HG03175 (cell line): Measurements from ENCODE around the gene KNDC1.
"Not testable (repeated sequence)": the region's sequence is repeated elsewhere in the genome, so short reads cannot be mapped to it uniquely, and the experiment has no call there.

ENCODE experiments used
- ATAC-seq: cut with Tn5 transposase; IDR thresholded peaks from one replicate; pipeline ENCODE4 v1.9.1; 2021; ENCODE audit warnings: mild to moderate bottlenecking, moderate library complexity; ENCODE audit not compliant: unreplicated experiment

The KNDC1 gene

DNA sequence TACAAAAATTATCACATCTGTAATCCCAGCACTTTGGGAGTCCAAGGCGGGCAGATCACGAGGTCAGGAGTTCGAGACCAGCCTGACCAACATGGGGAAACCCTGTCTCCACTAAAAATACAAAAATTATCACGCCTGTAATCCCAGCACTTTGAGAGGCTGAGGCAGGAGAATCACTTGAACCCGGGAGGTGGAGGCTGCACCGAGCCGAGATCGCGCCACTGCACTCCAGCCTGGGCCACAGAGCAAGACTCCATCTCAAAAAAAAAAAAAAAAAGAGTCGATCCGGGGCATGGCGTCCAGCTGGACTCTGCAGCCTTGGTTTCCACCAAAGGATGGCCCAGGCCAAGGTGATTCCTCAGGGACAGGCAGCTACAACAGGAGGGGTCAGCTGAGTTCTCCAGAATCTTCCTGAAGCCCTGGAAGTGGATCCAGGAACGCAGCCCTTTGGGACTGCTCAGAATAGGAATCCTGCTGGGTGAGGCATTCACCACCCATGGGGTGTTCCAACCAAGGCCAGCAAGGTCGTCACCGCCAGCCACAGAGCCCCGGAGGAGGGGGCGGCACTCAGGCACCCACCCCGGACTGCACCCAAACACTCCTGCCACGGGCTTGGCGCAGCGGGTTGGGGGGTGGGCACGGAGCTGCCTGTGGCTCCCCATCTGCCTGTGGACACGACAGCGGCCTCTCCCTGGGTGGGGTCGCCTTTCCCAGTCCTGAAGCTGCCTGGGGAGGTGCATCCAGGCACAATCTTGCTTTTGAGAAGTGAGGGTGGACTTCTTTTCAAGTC lies 58.0 kb downstream of the KNDC1 start:
- ATAC-seq: no peak

DNA sequence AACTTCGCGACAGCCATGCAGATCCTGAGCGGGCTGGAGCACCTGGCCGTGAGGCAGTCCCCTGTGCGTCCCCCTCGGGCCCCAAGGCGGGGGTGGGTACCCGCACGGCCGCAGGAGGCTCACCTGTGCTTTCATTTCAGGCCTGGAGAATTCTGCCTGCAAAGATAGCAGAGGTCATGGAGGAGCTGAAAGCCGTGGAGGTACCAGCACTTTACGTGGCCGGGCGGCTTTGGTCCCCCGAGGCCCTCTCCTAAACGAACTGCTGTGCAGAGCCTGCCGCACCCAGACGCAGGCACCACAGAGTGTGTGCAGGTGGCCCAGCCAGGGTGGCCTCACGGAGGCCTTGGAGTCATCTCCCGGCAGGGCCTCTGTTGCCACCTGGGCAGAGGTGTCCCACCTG lies 58.9 kb downstream of the KNDC1 start:
- ATAC-seq: no peak

DNA sequence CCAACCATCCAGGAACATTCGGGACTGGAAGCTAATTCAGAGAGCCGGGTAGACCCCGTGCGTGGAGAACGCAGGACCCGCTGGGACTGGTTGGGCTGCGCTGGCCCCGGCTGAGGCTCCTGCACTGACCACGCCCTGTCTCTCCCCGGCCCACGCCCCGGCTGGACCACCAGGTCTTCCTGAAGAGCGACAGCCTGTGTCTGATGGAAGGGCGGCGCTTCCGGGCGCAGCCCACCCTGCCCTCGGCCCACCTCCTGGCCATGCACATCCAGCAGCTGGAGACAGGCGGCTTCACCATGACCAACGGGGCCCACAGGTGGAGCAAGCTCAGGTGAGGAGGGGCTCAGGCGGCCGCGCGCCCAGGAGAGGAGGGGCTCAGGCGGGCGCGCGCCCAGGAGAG lies 59.8 kb downstream of the KNDC1 start:
- ATAC-seq: no peak

DNA sequence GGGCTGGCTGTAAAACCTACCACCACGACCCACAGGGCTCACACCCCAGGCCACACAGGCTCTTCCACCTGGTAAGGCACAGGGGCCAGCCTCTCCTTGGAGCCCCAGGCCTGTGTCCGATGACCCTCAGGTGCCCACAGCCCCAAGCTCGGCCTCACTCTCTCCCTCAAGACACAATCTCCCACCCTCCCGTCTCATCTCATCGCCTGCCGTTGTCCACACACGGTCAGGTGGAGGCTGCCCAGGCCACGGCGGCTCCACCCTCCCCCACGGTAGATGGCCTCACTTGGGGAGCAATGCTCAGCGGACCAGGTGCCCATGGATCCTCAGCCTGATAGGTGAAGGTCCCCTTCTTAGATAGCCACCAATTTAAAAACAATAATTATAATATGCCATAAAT lies 61.3 kb downstream of the KNDC1 start:
- no peak for ATAC-seq

DNA sequence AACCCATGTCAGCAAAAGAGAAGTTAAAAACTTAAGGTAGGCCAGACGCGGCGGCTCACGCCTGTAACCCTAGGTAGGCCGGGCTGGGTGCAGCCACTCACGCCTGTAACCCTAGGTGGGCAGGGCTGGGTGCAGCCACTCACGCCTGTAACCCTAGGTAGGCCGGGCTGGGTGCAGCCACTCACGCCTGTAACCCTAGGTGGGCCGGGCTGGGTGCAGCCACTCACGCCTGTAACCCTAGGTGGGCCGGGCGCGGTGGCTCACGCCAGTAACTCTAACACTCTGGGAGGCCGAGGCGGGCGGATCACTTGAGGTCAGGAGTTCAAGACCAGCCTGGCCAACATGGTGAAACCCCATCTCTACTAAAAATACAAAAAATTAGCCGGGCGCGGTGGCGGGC lies 61.7 kb downstream of the KNDC1 start:
- ATAC-seq: not testable (repeated sequence)

DNA sequence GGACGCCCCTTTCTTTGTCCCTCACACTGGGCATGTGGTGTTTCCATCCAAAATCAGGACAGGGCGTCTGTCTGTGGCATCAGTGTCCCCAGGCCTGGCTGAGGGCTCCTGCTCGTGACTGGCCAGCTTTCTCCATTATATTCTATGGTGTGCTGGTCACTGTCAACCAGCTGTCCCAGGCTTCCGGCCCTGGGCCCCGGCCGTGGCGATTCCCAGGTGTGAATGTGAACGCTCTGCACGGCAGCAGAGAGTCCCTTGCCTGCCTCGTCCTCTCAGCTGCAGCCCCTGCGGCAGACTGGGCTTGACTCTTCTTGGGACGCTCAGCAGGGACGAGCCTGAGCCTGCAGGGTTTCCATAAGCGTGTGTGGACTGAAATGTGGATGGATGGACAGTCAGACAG lies 64.1 kb downstream of the KNDC1 start:
- no peak for ATAC-seq

DNA sequence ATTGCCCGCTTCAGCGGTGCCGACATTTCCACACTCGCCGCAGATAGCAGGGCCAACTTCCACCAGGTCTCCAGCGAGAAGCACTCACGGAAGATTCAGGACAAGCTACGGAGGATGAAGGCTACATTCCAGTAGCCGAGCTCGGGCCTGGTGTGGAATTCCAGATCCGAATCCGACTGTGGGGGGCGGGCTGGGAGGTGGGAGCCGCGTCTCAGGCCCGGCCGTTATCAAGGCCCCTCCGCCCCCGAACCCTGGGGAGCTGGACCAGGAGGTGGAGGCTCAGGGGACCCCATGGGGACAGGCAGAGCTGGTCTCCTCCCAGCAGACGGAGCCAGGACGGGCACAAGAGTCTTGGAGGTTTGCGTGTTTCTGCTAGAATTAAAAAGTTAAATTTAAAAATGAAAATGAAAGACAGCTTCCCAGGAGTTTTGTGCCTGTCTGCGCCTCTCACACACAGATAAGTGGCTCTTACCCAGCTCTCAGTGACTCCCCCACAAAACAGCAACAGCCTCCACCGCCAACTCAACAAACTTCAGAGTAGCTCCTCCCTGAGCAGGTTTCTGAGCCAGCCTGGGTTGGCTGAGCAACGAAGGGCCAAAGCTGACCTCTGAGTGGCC lies 64.8 kb downstream of the KNDC1 start:
- ATAC-seq: no peak

DNA sequence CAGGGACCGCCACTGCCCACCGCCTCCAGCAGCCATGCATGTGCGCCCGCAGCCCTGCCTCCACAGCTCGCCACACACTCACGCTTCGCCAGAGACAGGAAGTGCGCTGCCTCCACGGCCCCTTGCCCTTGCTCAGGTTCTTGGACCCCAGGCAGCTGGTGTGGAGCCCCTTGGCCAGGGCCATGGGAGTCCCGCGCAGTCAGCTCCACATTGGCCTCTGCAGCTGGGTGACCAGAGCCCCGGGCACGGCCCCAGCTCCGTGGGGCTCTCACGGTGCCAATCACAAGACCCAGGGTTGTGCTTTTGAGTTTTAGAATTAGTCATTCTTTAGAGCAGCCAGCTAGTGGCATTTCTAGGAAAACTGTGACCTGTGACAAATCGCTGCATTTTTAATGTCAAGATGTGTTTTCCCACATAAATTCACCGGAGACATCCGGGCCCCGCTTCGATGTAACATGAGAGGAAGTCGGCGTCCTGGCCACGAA lies 65.7 kb downstream of the KNDC1 start:
- no peak for ATAC-seq

DNA sequence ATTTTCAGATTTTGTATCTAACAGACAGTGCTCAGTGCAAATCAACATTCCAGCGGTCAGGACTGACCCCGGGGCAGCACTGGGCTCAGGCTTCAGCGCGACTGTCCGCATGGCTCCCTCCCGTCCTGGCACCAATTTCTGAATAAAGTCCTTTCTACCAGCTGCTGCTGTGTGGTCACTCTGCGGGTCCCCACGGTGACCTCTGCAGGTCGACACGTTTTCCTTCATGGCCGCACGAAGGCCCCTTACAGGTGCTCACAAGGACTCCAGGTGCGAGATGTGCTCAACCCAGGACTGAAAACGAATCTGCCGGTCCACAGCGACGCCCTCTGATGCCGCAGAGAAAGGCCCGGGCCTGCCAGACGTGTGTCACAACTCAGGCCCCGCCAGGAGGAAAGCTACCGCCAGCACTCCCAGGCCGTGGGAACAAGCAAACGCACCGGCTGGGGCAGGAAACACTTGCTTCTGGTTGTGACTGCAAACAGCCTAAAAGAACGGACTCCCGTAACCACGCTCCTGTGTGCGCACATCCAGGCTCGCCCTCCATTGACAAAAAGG lies 66.3 kb downstream of the KNDC1 start:
- ATAC-seq: no peak

DNA sequence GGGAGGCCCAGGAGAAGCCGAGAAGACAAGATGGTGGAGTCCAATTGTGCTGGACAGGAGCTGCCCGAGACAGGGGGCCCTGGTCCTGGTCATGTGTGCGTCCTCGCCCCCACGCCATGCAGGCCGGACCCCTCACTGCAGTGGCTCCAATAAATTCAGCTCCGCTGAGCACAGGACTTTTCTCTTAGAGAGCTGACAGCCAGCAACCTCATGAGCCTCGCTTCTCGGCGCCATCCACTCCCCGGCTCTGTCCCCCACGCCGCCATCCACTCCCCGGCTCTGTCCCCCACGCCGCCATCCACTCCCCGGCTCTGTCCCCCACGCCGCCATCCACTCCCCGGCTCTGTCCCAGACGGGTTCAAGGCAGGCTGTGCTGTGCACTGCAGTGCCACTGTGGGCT lies 67.2 kb downstream of the KNDC1 start:
- no peak for ATAC-seq

DNA sequence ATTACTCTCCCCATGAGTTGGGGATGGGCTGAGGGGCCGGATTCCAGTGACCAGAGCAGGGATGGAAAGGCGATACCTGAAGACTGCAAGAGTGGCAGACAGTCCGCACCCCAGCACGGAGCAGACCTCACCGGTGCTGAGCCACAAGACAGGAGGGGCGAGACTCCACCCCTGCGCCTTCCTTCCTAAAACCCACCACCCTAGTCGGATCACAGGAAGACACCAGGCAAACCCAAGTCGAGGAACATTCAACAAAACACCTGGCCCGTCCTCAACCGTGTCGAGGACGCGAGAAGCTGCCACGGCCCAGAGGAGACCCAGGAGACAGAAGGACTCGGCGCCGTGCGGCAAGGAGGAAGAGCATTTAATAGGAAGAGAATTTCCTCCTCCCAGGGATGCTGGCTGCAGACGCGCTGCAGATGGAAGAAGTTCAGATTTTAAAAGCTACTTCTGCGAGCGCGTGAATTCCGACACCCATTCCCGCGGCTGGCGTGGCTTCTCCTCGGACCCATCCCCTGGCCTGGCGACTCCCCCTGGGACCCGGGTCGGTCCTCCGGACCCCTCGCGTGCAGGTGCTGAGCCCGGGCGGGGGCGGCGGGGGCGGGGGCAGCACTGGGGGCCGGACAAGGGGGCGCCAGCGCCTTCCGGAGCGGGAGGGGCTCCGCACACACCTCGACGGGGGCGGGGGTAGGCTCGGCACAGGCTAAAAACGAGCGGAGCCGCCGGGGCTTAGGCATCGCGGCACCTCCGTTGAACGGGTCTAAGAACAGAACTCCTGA lies 69.4 kb downstream of the KNDC1 start:
- no peak for ATAC-seq

DNA sequence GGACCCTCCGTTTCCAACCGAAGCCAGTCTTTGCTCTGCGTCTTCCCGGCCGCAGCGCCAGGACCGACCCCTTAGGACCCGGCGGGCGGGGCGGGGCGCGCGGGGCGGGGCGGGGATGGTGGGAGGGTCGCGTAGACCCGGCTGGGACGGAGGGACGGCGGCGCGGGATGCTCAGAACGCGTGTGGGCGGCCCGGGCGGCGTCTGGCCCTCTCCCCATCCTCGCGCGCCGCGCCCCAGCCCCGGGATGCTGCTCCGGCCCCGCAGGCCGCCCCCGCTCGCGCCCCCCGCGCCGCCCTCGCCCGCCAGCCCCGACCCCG lies 70.0 kb downstream of the KNDC1 start, which contains the start of gene UTF1:
Gene UTF1 (plus strand): TSS at position 174 of the 318 bp plus-strand sequence. CDS start 72 bp downstream, at position 246.
- ATAC-seq: no peak

DNA sequence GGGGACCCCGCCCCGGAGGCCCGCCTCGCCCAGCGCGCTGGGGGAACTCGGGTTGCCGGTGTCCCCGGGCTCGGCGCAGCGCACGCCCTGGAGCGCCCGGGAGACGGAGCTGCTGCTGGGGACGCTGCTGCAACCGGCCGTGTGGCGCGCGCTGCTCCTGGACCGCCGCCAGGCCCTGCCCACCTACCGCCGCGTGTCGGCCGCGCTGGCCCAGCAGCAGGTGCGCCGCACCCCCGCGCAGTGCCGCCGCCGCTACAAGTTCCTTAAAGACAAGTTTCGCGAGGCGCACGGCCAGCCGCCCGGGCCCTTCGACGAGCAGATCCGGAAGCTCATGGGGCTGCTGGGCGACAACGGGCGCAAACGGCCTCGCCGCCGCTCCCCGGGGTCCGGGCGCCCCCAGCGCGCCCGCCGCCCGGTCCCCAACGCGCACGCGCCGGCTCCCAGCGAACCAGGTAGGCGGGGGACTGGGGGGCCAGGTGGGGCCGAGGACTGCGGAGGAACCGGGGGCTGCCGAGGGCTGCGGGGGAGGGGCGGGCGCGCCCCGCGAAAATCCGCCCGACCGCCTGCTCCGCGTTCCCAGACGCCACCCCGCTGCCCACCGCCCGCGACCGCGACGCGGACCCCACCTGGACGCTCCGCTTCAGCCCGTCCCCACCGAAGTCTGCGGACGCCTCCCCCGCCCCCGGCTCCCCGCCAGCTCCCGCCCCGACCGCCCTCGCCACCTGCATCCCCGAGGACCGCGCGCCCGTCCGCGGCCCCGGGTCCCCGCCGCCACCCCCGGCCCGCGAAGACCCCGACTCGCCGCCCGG lies 70.6 kb downstream of the KNDC1 start:
- no peak for ATAC-seq

DNA sequence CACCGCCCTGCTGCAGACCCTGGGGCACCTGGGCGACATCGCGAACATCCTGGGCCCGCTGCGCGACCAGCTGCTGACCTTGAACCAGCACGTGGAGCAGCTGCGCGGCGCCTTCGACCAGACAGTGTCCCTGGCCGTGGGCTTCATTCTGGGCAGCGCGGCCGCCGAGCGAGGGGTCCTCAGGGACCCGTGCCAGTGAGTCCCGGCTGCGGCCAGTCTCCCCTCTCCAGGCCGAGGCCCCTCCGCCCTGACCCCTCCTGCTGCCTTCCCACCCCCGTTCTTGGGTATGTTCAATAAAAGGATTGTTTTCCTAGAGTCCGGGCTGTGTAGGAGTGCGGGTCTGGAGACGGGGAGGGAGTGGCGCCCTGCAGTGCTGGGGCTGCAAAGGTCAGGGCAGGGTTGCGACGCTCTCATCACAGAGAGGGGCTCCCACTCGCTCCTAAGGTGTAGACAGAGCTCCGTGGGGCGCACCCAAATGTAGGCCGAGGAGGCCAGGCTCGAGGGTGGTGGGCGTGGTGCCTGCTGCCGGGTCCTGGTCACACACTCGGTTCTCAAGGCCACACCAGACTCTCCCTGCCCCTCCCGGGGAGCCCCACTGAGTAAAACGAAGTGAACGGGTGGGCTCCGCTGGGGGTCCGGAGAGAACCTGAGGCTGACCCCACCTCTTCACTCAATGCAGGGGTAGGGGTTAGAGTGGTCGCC lies 71.4 kb downstream of the KNDC1 start:
- no peak for ATAC-seq

DNA sequence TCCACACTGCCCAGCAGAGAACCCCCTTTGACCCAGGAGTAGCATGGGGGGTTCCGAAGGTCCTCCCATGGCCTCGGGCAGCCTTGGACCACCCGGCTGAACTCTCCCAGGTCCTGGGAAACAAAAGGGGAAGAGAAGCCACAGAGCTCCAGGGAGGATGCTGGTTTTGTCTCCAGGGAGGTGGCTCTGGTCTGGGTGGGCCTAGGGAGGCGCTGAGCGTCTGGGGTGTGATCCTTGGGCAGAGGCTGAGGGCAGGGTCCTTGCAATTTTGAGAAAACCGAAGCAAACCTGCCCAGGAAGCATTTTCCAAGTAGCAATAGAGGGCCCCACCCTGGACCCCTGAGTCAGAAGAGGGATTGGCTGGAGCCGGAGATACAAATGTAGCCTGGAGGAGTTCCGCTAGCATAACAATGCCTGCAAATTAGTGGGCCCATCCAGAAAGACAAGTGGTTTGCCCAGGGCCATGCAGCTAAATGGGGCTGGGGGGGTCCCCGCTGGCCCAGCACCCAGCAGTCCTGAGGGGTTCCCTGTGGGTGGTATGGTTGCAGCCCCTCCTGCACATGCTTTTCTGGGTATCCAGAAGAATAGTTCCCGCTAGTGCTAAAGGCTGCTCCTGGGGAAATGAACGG lies 72.0 kb downstream of the KNDC1 start:
- ATAC-seq: no peak

DNA sequence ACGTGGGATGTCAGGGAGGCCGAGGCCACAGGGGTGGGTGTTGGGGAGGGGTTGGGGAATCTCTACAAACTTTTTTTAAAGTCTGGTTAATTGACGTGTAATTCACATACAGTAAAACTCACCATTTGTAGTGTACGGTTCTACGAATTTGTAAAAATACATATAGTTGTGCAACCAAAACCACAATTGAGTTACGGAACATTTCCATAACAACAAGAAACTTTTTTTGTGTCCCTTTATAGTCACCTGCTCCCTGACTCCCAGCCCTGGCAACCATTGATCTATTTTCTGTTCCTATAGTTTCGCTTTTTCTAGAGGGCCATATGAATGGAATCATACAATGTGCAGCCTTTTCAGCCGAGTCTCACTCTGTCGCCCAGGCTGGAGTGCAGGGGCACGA lies 74.8 kb downstream of the KNDC1 start:
- not testable (repeated sequence) for ATAC-seq

DNA sequence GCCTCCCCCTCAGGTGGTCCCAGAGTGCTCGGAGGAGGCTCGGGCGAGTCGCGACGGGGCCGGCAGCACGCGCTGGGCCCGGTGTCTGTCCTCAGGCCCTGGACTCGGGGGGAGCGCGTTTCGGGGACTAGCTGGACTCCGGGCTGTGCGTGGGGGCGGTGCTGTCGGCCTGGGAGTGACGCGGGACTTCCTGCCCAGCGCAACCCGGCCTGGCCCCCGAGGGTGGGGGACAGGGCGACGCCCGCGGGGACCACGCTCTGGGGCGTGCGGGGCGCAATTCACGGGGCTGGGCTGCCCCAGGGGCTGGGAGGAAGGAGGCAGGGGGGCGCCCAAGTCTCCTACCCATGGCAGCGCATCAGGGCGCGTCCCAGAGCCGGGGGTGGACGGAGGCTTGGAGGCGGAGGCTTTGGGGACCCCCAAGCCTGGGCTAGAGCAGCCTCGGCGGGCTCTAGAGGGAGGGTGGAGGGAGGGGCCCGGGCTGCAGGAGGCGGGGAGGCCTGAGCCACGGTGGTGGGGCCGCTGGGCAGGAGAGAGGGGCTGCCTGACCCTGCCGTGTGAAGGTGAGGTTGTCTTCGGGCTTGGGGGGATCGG lies 75.3 kb downstream of the KNDC1 start:
- no peak for ATAC-seq

DNA sequence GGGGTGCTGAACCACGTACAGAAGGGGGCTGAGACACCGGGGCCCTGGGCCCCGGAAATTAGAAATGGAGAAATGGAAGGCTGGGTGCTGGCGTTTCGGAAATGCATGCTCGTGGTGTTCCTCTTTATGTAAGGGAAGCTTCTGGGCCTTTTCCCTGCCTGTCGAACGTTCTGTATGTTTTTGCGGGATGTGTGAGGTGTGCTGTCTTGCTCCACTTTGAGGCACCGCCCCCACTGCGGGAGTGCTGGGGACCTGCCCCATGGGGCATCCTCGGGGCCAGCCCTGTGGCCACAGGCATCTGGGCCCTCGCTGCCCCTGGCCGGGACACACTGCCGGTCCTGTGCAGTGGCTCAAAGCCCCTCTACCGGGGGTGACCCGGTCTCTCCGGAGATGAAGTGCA lies 75.9 kb downstream of the KNDC1 start:
- no peak for ATAC-seq
